Measurements from ENCODE around the gene ANKRD62. TPM values are rescaled to one million over a fixed set of nuclear protein-coding genes. Genes with fewer than 3 reads are reported as not detected.

Gene ANKRD62
- total RNA-seq, 1 donor from 2014 or later, result 1.2 TPM

Small RNA genes lying within 50 kb of the gene (small RNA-seq; reads per million reads assigned to genes)
- gene RNU6-324P, result not detected

Other genes with a start within 250 kb of the ANKRD62 start
- 44.7 TPM for gene CHMP1B, start 242.4 kb upstream of the ANKRD62 start, total RNA-seq
- 24.6 TPM for gene MPPE1, start 185.5 kb upstream of the ANKRD62 start, total RNA-seq
- gene IMPA2, start 112.3 kb upstream of the ANKRD62 start, total RNA-seq, result 128 TPM
- gene CIDEA, start 160.5 kb downstream of the ANKRD62 start, total RNA-seq, result 2.7 TPM
- 450 TPM for gene TUBB6, start 214.4 kb downstream of the ANKRD62 start, total RNA-seq

Measured in vagina (tissue), 1 donor.